OCI-LY1 (cell line): ENCODE data around the gene ZFP90.

ENCODE experiments used
- CTCF ChIP-seq: fragments of 200-600 bp; sonication (generic), shearing (Covaris generic); IDR thresholded peaks from 2 replicates; pipeline ENCODE4 v1.5.1; 2017; ENCODE audit warnings: mild to moderate bottlenecking, antibody characterized with exemption, low read length, moderate library complexity, mixed read lengths
- EZH2 ChIP-seq: fragments of 200-600 bp; sonication (generic), shearing (Covaris generic); IDR thresholded peaks from 2 replicates; pipeline ENCODE4 v1.8.0; 2017; ENCODE audit warnings: borderline replicate concordance, mixed run types, mild to moderate bottlenecking, antibody characterized with exemption, low read length, moderate library complexity, mixed read lengths

DNA sequence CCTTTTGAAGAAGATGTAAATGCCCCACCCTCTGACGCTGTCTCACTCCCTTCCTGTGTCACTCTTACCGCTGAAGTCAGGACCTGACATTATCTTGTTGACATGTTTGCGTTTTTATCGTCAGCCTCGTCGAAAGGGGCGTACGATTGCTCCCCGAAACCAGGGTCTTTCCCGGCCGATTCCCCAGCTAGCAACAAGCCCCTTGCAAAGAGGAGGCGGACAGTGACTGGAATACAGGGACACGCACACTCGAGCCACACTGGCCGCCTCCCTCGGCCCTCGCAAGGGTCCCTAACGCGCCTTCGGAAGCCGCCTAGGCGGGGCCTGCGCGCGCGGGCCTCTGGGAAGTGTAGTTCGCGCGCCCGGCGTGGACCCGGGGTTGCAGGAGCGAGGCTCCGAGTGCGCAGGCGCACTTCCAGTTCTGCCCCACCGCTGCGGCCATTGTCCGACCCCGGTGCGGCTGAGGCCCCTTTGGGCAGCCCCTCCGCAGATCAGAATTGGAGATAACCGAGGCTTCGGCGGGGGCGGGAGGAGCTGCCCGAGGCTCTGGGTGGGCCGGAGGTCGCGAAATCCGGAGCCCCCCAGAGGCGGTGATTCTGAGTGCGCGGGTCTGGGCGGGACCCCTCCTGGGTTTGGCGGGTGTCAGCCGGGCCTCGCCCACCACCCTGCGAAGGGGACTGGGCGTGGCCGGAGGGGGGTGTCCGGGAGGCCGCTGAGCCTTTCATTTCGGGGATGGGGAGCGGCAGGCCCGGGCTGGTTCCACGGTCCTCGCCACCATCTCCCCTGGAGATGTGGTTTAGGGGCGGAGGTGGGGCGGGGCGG is at the start of gene ZFP90:
- TF ChIP-seq CTCF (no peak), EZH2 (no peak)
